Body of pancreas (tissue), 4 donors: ENCODE data around the gene WNK4. TPM values are rescaled to one million over a fixed set of nuclear protein-coding genes. Genes with fewer than 3 reads are reported as not detected.

Experiments
- ATAC-seq: fragments of 150-250 bp; one replicate; pipeline ENCODE4 v1.9.1; 2016
- DNase-seq, 4 donors: peaks; one replicate each; pipeline ENCODE4 v3.0.0-alpha.2; 2019
- H3K27ac ChIP-seq, 4 donors: fragments of 200-600 bp; sonication (generic); 1 replicate in 3 of 4; 2 replicates in 1 of 4; pipeline versions ENCODE4 v1.5.1 to v1.6.1; 2016 to 2019; ENCODE audit warnings: mild to moderate bottlenecking in 1 of 4, mixed read lengths in 1 of 4, moderate library complexity in 1 of 4
- H3K27me3 ChIP-seq, 2 donors: fragments of 200-600 bp; sonication (generic); one replicate each; pipeline ENCODE4 v1.6.0; 2016; ENCODE audit warnings: mild to moderate bottlenecking in 1 of 2
- H3K36me3 ChIP-seq, 2 donors: fragments of 200-600 bp; sonication (generic); replicated peaks in 1 of 2; 2 replicates each; pipeline ENCODE4 v1.5.1; 2016; ENCODE audit warnings: low read depth in 2 of 2; ENCODE audit not compliant: insufficient read depth in 1 of 2
- H3K4me1 ChIP-seq: fragments of 200-600 bp; sonication (generic); one replicate; pipeline ENCODE4 v1.6.0; 2016
- H3K4me3 ChIP-seq, 2 donors: fragments of 200-600 bp; sonication (generic); 1 replicate in 1 of 2; 2 replicates in 1 of 2; pipeline ENCODE4 v1.5.1; 2016 to 2019
- H3K9me3 ChIP-seq, 3 donors: fragments of 200-600 bp; sonication (generic); 1 replicate in 2 of 3; 2 replicates in 1 of 3; pipeline ENCODE4 v1.5.1; 2016
- CTCF ChIP-seq, 7 experiments: fragments of 450-650 bp in 4 of 7; fragments of 200-600 bp in 3 of 7; sonication (generic) in 3 of 7; IDR thresholded peaks; one replicate each; pipeline ENCODE4 v1.5.1; 2016 to 2019; ENCODE audit warnings: antibody characterized with exemption in 7 of 7
- POLR2A ChIP-seq, 3 donors: fragments of 450-650 bp; IDR thresholded peaks; one replicate each; pipeline ENCODE4 v1.6.1; 2016; ENCODE audit warnings: antibody characterized with exemption in 3 of 3, mild to moderate bottlenecking in 2 of 3
- WGBS, 2 donors: methylation state at CpG; one replicate each; pipeline ENCODE4 v1.1.5; 2017; 5-methylcytosine and 5-hydroxymethylcytosine counted together
- intact Hi-C: fragments of 100-400 bp; cut with DNase I; formaldehyde crosslinking; loops from one replicate; pipeline ENCODE4 v1.15.1; 2023
- microRNA-seq, 2 donors: library from miRNA; unstranded; fragments of <30 nt; microRNA quantifications; one replicate each; pipeline ENCODE4, GENCODE V29; 2016; ENCODE audit warnings: borderline number of aligned reads in 2 of 2, borderline replicate concordance in 2 of 2
- small RNA-seq: library from RNA; depleted of rRNA; stranded (forward); fragments of <200 nt; gene quantifications from one replicate; pipeline ENCODE3, GENCODE V24; 2016
- total RNA-seq, 2 donors: library from RNA; depleted of rRNA; stranded (reverse); fragments of >200 nt; gene quantifications; one replicate each; pipeline ENCODE4 v1.1.0, GENCODE V29; 2016

WNK4 gene
- total RNA-seq, 2 donors from 2014 or later, result 0.26 TPM; not detected in 1

- peak overlapping the region in 1 of 4 donors; percentile 11 for H3K27ac ChIP-seq
- no peak overlapping the region for H3K4me3 ChIP-seq
- intact Hi-C loops, result loop anchor here (5.0 kb wide), 1 partner anchor 86 kb away; no protein-coding TSS in a partner anchor
- ATAC-seq (no peak), DNase-seq (no peak)
- no peaks in the 10 kb centered on the region for H3K27me3 ChIP-seq
- no peaks in the 10 kb centered on the region for H3K9me3 ChIP-seq
- WGBS, 2 donors, result 74 to 77% methylated on average over 6 to 7 of the region's 7 CpGs
- peaks cover 14 to 22% of the 10 kb centered on the region in 2 donors for H3K36me3 ChIP-seq
- TF ChIP-seq CTCF (IDR thresholded peaks at IDR 0.05), result no peak
- no peak for TF ChIP-seq POLR2A (IDR thresholded peaks at IDR 0.05)
- H3K4me1 ChIP-seq, result peaks cover 14% of the 10 kb centered on the region
Observed at GRCh38 chr17:42845918-42846593, 65.6 kb downstream of the WNK4 start.

Small RNAs within 50 kb of the gene (microRNA-seq; reads per million reads assigned to microRNA genes)
- 0 to 0.47 reads per million in 2 donors for gene MIR6781

Small RNAs within 50 kb of the gene (small RNA-seq; reads per million reads assigned to genes)
- gene HMGN2P15, result not detected
- gene MIR6781, result not detected

Other genes starting within 250 kb of the WNK4 start
- 100 to 1,000 TPM in 1 of 2 donors, 10 to 100 TPM in 1; 46.4 to 110 TPM for gene NAGLU, start 244.4 kb upstream of the WNK4 start, total RNA-seq
- gene HSD17B1, start 227.7 kb upstream of the WNK4 start, total RNA-seq, result 1 to 10 TPM in 1 of 2 donors, under 1 TPM in 1; 0.78 to 9.2 TPM
- gene COASY, start 218.5 kb upstream of the WNK4 start, total RNA-seq, result 10 to 100 TPM; 24.1 to 60.6 TPM
- gene MLX, start 213.5 kb upstream of the WNK4 start, total RNA-seq, result 10 to 100 TPM; 24.9 to 28.7 TPM
- 1 to 10 TPM in 1 of 2 donors, not detected in 1; 2.1 TPM for gene PSMC3IP, start 202.9 kb upstream of the WNK4 start, total RNA-seq
- gene RETREG3, start 171.2 kb upstream of the WNK4 start, total RNA-seq, result 10 to 100 TPM; 36.9 to 42.0 TPM
- 10 to 100 TPM; 17.4 to 23.1 TPM for gene TUBG1, start 170.9 kb upstream of the WNK4 start, total RNA-seq
- gene TUBG2, start 121.3 kb upstream of the WNK4 start, total RNA-seq, result 10 to 100 TPM; 64.1 to 80.4 TPM
- gene PLEKHH3, start 103.6 kb upstream of the WNK4 start, total RNA-seq, result 100 to 1,000 TPM in 1 of 2 donors, 10 to 100 TPM in 1; 63.0 to 105 TPM
- gene CCR10, start 98.8 kb upstream of the WNK4 start, total RNA-seq, result under 1 TPM; 0.78 to 0.99 TPM
- 1 to 10 TPM; 4.9 to 6.7 TPM for gene CNTNAP1, start 98.1 kb upstream of the WNK4 start, total RNA-seq
- 10 to 100 TPM; 19.1 to 28.5 TPM for gene EZH1, start 35.6 kb upstream of the WNK4 start, total RNA-seq
- 1 to 10 TPM; 3.1 to 7.6 TPM for gene RAMP2, start 19.4 kb upstream of the WNK4 start, total RNA-seq
- gene VPS25, start 7.2 kb upstream of the WNK4 start, total RNA-seq, result 10 to 100 TPM; 17.8 to 23.9 TPM
- 10 to 100 TPM; 69.2 to 72.4 TPM for gene COA3, start 18.1 kb downstream of the WNK4 start, total RNA-seq
- not detected for gene CNTD1, start 18.3 kb downstream of the WNK4 start, total RNA-seq
- 10 to 100 TPM; 50.4 to 65.1 TPM for gene BECN1, start 43.7 kb downstream of the WNK4 start, total RNA-seq
- gene PSME3, start 52.8 kb downstream of the WNK4 start, total RNA-seq, result 10 to 100 TPM; 41.2 to 51.6 TPM
- gene AOC2, start 64.0 kb downstream of the WNK4 start, total RNA-seq, result 1 to 10 TPM; 1.0 to 3.0 TPM
- 10 to 100 TPM in 1 of 2 donors, 1 to 10 TPM in 1; 6.5 to 55.7 TPM for gene AOC3, start 70.6 kb downstream of the WNK4 start, total RNA-seq
- 1 to 10 TPM in 1 of 2 donors, not detected in 1; 2.6 TPM for gene G6PC1, start 120.2 kb downstream of the WNK4 start, total RNA-seq
- 10 to 100 TPM; 44.5 to 51.9 TPM for gene AARSD1, start 183.8 kb downstream of the WNK4 start, total RNA-seq
- gene PTGES3L, start 199.5 kb downstream of the WNK4 start, total RNA-seq, result under 1 TPM in 1 of 2 donors, not detected in 1; 0.52 TPM
- gene RUNDC1, start 200.0 kb downstream of the WNK4 start, total RNA-seq, result 10 to 100 TPM; 17.1 to 37.6 TPM
- 100 to 1,000 TPM; 406 to 507 TPM for gene RPL27, start 217.8 kb downstream of the WNK4 start, total RNA-seq
- gene IFI35, start 226.2 kb downstream of the WNK4 start, total RNA-seq, result 10 to 100 TPM; 16.2 to 19.5 TPM
- 100 to 1,000 TPM in 1 of 2 donors, 10 to 100 TPM in 1; 83.7 to 101 TPM for gene VAT1, start 241.8 kb downstream of the WNK4 start, total RNA-seq
- under 1 TPM; 0.33 to 0.52 TPM for gene RND2, start 244.6 kb downstream of the WNK4 start, total RNA-seq